Fibroblast of the aortic adventitia (primary cell): ENCODE results near the gene SYT1. TPM values are rescaled to one million over a fixed set of nuclear protein-coding genes. Genes with fewer than 3 reads are reported as not detected.
A peak's percentile ranks its signal among the peaks of the same experiment; 100 is the strongest.

ENCODE experiments used
- DNase-seq: peaks from one replicate; pipeline ENCODE4 v3.0.0-alpha.2; 2010; ENCODE audit warnings: low read depth
- H3K4me3 ChIP-seq: 2 replicates; pipeline ENCODE4 v1.5.1; 2011; ENCODE audit warnings: low read depth, mild to moderate bottlenecking, control low read depth, low read length, moderate library complexity
- total RNA-seq: library from RNA; depleted of rRNA; stranded (reverse); fragments of >200 nt; gene quantifications from 2 replicates; pipeline ENCODE4 v1.2.3, GENCODE V29; 2012; ENCODE audit warnings: low replicate concordance
- TF ChIP-seq, protein P1 (sequence below): IDR thresholded peaks from 2 replicates; pipeline ENCODE4 v1.5.1; 2011; ENCODE audit warnings: mild to moderate bottlenecking, low read length, control low read depth, inconsistent platforms; ENCODE audit not compliant: insufficient read depth

SYT1 gene
- total RNA-seq, 1 donor = 43.3 TPM

GRCh38 chr12:79046021-79046420 lies 181.4 kb downstream of the SYT1 start:
- DNase-seq = no peak
- H3K4me3 ChIP-seq = no peak overlapping the region
- TF ChIP-seq, protein P1, sequence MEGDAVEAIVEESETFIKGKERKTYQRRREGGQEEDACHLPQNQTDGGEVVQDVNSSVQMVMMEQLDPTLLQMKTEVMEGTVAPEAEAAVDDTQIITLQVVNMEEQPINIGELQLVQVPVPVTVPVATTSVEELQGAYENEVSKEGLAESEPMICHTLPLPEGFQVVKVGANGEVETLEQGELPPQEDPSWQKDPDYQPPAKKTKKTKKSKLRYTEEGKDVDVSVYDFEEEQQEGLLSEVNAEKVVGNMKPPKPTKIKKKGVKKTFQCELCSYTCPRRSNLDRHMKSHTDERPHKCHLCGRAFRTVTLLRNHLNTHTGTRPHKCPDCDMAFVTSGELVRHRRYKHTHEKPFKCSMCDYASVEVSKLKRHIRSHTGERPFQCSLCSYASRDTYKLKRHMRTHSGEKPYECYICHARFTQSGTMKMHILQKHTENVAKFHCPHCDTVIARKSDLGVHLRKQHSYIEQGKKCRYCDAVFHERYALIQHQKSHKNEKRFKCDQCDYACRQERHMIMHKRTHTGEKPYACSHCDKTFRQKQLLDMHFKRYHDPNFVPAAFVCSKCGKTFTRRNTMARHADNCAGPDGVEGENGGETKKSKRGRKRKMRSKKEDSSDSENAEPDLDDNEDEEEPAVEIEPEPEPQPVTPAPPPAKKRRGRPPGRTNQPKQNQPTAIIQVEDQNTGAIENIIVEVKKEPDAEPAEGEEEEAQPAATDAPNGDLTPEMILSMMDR = no peak

DNA sequence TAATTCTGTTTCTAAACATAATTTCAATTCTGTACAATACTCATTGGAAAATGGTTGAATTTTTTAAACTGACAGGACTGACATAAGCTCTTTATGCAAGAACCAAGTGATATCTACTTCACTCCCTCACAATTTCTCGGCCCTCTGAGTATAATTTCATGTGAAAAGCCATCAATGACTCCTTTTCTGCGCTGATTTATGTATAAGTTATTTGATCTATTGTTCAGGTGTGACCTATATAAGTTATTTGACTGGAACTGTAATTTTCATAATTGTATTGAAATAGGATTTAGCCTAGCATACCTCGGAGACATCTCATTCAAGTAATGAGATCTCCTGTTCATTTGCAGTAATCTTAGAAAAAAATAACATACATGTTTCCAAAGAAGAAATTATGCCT lies 184.4 kb downstream of the SYT1 start:
- no peak for DNase-seq
- TF ChIP-seq, protein P1 = no peak

GRCh38 chr12:79053394-79053793 lies 188.8 kb downstream of the SYT1 start:
- DNase-seq = no peak

More for the DNA sequence above, 184.4 kb downstream of the SYT1 start:
- H3K4me3 ChIP-seq = no peak overlapping the region

DNA sequence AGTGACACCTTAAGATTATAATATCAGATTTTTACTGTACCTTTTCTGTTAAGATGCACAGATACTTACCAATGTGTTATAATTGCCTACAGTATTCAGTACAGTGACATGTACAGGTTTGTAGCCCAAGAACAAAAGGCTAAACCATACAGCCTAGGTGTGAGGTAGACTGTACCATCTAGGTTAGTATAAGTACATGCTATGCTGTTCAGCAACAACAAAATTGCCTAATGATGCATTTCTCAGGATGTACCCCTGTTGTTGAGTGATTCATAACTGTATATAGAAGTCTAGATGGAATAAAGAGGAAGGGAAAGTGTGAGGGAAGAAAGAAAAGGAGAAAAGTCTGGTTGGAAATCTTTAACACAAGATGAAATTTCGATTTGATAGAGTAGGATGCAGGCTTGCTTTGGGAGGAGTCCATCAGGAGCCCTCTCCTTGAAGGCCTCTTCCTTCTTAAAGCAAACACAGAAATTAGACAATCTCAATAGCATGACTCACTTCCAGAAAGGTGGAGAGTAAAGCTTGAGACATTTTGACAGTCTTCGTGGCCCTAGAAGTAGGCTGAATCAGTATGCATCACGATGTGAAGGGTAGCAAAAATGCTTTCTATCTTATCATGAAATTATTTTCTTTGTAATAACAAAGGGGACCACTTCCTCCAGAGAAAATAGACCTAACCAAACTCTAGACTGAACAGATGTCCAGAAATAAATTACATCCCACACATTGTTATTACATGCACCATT lies 191.5 kb downstream of the SYT1 start:
- H3K4me3 ChIP-seq = no peak overlapping the region
- TF ChIP-seq, protein P1 = no peak
- DNase-seq = peak; percentile 86

More at GRCh38 chr12:79053394-79053793, 188.8 kb downstream of the SYT1 start:
- TF ChIP-seq, protein P1 = no peak
- H3K4me3 ChIP-seq = no peak overlapping the region

DNA sequence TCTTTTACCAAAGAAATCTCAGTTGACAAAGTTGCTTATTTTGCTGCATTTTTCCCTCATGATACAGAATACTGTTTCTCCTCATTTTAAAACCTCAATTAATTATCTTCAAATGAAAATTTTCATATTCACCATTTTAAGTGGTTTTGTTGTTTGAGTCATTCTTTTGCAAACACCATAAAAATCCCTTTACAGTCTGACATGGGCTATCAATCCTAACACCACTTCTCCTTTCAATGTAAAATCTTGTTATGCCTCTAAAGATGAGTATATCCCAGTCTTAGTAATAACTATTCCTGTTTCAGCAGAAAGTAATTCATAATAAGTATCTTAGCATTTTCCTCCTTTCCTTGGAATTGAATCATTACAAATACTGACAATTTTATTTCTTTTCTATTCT lies 192.2 kb downstream of the SYT1 start:
- H3K4me3 ChIP-seq = no peak overlapping the region
- DNase-seq = no peak
- TF ChIP-seq, protein P1 = no peak

DNA sequence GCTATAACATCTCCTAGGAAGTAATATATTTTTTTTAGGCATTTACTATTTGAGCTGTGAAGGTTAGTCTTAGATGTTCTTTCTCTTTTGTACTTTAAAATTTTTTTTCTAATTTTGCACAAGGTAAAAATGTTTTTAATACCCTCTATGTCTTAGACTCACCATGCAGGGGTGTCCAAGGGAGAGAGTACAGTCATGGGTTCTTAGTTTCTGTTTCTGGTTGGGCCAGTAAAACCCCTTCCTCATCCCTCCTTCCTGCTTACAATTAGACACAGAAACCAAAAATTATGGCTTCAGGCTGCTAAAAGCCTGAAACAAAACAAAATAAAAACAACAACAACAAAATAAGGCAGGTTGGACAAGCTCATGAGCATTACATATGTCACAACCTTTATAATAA lies 193.0 kb downstream of the SYT1 start:
- no peak overlapping the region for H3K4me3 ChIP-seq
- TF ChIP-seq, protein P1 = no peak
- no peak for DNase-seq
